22Rv1 (cell line): Measurements from ENCODE around the gene GID8.

Experiments
- CTCF ChIP-seq: fragments of 450-650 bp; IDR thresholded peaks from 2 replicates; pipeline ENCODE4 v1.5.1; 2017; ENCODE audit warnings: mild to moderate bottlenecking
- ZFX ChIP-seq: fragments of 450-650 bp; IDR thresholded peaks from 2 replicates; pipeline ENCODE4 v1.6.1; 2017; ENCODE audit warnings: antibody characterized with exemption, borderline replicate concordance

- TF ChIP-seq CTCF (no peak), ZFX (no peak)
Observed at GRCh38 chr20:62925076-62925419, 12.9 kb upstream of the GID8 start.
